Pons (tissue), 1 donor: ENCODE results near the gene CELF1.
A peak's percentile ranks its signal among the peaks of the same experiment; 100 is the strongest.

ENCODE experiments used
- DNase-seq: peaks from one replicate; pipeline ENCODE4 v3.0.0-alpha.2; 2016; ENCODE audit warnings: low spot score

Gene CELF1

GRCh38 chr11:47485107-47485506, 67.8 kb downstream of the CELF1 start:
- no peak for DNase-seq

- DNase-seq = no peak
These were observed 69.5 kb downstream of the CELF1 start for GRCh38 chr11:47483457-47483856.

GRCh38 chr11:47480762-47481161, 72.2 kb downstream of the CELF1 start:
- DNase-seq = no peak

GRCh38 chr11:47478651-47479329, 74.1 kb downstream of the CELF1 start:
- no peak for DNase-seq

GRCh38 chr11:47477753-47478152, 75.2 kb downstream of the CELF1 start:
- peak; percentile 62 for DNase-seq

GRCh38 chr11:47477323-47477722, 75.6 kb downstream of the CELF1 start:
- DNase-seq = peak; percentile 51

GRCh38 chr11:47470671-47471070, 82.3 kb downstream of the CELF1 start:
- DNase-seq = no peak

GRCh38 chr11:47469361-47470179, 83.4 kb downstream of the CELF1 start:
- DNase-seq = no peak

GRCh38 chr11:47468598-47469214, 84.2 kb downstream of the CELF1 start:
- no peak for DNase-seq

- no peak for DNase-seq
These were observed 85.6 kb downstream of the CELF1 start for GRCh38 chr11:47467357-47467756.

- DNase-seq = peak; percentile 74
These were observed 86.2 kb downstream of the CELF1 start for GRCh38 chr11:47466701-47467250.

- no peak for DNase-seq
These were observed 86.7 kb downstream of the CELF1 start for GRCh38 chr11:47466201-47466600.

GRCh38 chr11:47464483-47464882, 88.4 kb downstream of the CELF1 start:
- no peak for DNase-seq

GRCh38 chr11:47461876-47462275, 91.1 kb downstream of the CELF1 start:
- DNase-seq = no peak

- no peak for DNase-seq
These were observed 92.2 kb downstream of the CELF1 start for GRCh38 chr11:47460571-47461235.

- DNase-seq = peak; percentile 79
These were observed 98.7 kb downstream of the CELF1 start for GRCh38 chr11:47454258-47454671.

GRCh38 chr11:47453365-47453764, 99.6 kb downstream of the CELF1 start:
- DNase-seq = no peak

- DNase-seq = no peak
These were observed 100.9 kb downstream of the CELF1 start for GRCh38 chr11:47451990-47452389.

- DNase-seq = no peak
These were observed 101.5 kb downstream of the CELF1 start for GRCh38 chr11:47451436-47451835.

- no peak for DNase-seq
These were observed 103.4 kb downstream of the CELF1 start for GRCh38 chr11:47449541-47449940.

- DNase-seq = no peak
These were observed 104.1 kb downstream of the CELF1 start, which contains the start of gene RAPSN for GRCh38 chr11:47448566-47449427. Gene RAPSN, minus strand, starts transcription at chr11:47449136. Its CDS starts 172 bp downstream, at chr11:47448964.
